HEK293 (cell line): ENCODE measurements around the gene PRRT1B.
"Not testable (repeated sequence)": the region's sequence is repeated elsewhere in the genome, so short reads cannot be mapped to it uniquely, and the experiment has no call there.

Experiments
- PRDM1 ChIP-seq: fragments of 450-650 bp; formaldehyde crosslinking; IDR thresholded peaks from 2 replicates; pipeline ENCODE4; 2016; ENCODE audit warnings: missing biosample characterization, missing genetic modification characterization
- YY1 ChIP-seq: fragments of 450-650 bp; formaldehyde crosslinking; IDR thresholded peaks from 2 replicates; pipeline ENCODE4 v1.5.1; 2018; ENCODE audit warnings: missing biosample characterization, missing genetic modification characterization
- ZNF10 ChIP-seq: fragments of 450-650 bp; formaldehyde crosslinking; IDR thresholded peaks from 2 replicates; pipeline ENCODE4 v1.5.1; 2017; ENCODE audit warnings: missing biosample characterization, missing genetic modification characterization
- ZNF121 ChIP-seq: fragments of 450-650 bp; formaldehyde crosslinking; IDR thresholded peaks from 2 replicates; pipeline ENCODE4 v1.5.1; 2016; ENCODE audit warnings: missing biosample characterization, missing genetic modification characterization
- ZNF585B ChIP-seq: fragments of 450-650 bp; formaldehyde crosslinking; IDR thresholded peaks from 2 replicates; pipeline ENCODE4 v1.5.1; 2016; ENCODE audit warnings: missing biosample characterization, missing genetic modification characterization
- ZNF664 ChIP-seq: fragments of 450-650 bp; formaldehyde crosslinking; IDR thresholded peaks from 2 replicates; pipeline ENCODE4 v1.5.1; 2016; ENCODE audit warnings: missing biosample characterization, missing genetic modification characterization
- ZNF785 ChIP-seq: fragments of 450-650 bp; formaldehyde crosslinking; IDR thresholded peaks from 2 replicates; pipeline ENCODE4 v1.5.1; 2016; ENCODE audit warnings: missing biosample characterization, missing genetic modification characterization
- TF ChIP-seq, protein P1 (sequence below): fragments of 450-650 bp; formaldehyde crosslinking; IDR thresholded peaks from 2 replicates; pipeline ENCODE4 v1.5.1; 2016; ENCODE audit warnings: missing biosample characterization, missing genetic modification characterization

DNA sequence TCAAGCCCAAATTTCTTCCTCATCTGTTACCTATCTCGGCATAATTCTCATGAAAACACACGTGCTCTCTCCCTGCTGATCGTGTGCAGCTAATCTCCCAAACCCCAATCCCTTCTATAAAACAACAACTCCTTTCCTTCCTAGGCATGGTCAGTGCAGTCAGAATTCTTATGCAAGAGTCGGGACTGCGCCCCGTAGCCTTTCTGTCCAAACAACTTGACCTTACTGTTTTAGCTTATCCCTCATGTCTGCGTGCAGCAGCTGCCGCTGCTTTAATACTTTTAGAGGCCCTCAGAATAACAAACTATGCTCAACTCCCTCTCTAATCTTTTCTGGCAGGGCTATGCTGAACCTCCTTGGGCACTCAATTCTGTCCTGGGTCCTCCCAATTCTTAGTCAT, 5.1 kb downstream of the PRRT1B start:
- TF ChIP-seq, protein P1, sequence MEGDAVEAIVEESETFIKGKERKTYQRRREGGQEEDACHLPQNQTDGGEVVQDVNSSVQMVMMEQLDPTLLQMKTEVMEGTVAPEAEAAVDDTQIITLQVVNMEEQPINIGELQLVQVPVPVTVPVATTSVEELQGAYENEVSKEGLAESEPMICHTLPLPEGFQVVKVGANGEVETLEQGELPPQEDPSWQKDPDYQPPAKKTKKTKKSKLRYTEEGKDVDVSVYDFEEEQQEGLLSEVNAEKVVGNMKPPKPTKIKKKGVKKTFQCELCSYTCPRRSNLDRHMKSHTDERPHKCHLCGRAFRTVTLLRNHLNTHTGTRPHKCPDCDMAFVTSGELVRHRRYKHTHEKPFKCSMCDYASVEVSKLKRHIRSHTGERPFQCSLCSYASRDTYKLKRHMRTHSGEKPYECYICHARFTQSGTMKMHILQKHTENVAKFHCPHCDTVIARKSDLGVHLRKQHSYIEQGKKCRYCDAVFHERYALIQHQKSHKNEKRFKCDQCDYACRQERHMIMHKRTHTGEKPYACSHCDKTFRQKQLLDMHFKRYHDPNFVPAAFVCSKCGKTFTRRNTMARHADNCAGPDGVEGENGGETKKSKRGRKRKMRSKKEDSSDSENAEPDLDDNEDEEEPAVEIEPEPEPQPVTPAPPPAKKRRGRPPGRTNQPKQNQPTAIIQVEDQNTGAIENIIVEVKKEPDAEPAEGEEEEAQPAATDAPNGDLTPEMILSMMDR = not testable (repeated sequence)
- TF ChIP-seq ZNF585B (tag by site-specific recombination); ZNF664; PRDM1 (tag by site-specific recombination); ZNF785 (tag by site-specific recombination); ZNF121 (tag by site-specific recombination); ZNF10 (tag by site-specific recombination); YY1 (tag by site-specific recombination): not testable (repeated sequence)
